ENCODE data around the gene ZNF577.
A peak's percentile ranks its signal among the peaks of the same experiment; 100 is the strongest.
"Not testable (repeated sequence)": the region's sequence is repeated elsewhere in the genome, so short reads cannot be mapped to it uniquely, and the experiment has no call there.

Gene ZNF577

DNA sequence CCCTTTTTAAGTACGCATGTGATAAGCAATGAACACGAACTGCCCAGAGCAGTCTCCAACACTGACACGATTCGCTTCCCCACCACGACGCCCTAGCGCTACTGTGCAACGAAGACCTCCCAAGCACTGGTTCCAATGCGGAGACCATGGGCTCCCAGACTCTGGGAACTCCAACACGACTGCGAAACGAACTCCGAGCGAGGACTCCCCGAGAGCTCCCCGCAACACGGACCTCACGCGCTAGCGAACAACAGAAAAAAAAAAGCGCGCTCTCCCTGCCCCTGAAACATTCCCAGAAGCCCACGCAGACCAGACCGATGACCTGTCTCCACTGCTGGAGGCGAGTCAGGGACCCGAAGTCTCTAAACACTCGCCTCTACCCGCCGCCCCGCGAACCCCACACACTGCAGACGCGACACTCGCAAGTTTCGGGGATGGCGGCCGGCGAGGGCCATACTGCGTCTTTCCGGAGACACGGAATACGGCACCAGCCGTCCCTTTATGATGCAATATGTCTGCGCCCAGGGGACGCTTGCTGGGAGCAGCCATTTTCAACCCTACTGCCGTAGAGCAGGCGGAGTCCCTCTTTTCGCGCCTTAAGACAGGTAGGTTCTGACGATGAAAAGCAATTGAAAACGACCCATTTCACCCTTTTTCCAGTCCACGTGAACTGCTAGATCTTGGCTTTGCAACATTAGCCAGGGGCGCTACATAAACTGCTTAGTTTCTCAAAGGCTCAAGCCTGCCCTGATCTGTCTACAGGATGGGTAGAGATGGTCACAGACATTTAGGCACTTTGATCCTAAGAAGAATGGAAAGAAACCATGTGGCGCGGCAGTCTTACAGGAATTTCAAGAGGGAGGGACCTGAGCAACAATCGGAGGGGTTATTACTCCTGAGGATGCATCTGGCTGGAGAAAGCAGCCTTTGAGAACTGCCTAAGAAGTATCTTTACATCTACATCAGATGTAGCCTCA, at the start of gene ZNF577:
ZNF577 (minus strand) TSS at position 430 of the 977 bp plus-strand sequence. CDS start 7,569 bp downstream, outside the sequence.
- peak; percentile 64 for DNase-seq (ENCODE audit: low read depth)

DNA sequence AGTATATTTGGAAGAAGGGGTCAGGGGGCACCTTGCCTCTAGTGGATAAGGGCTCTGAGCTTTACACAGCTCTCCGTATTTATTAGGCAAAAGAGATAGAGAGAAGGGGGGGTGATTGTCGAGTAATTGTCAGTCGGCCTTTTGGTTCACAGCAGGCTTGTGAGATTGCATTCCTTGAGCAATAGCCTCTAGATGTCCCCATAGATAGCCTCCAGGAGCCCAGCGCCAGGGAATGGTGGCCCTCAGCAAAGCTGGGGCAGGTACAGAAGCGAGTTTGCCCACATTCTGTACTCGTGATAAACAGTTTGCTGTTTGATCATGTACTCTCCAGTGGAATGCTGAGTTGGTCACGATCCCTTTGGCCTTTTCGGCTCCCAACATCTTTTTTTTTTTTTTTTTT, 44.2 kb upstream of the ZNF577 start:
- no peak for DNase-seq (ENCODE audit: low read depth)

DNA sequence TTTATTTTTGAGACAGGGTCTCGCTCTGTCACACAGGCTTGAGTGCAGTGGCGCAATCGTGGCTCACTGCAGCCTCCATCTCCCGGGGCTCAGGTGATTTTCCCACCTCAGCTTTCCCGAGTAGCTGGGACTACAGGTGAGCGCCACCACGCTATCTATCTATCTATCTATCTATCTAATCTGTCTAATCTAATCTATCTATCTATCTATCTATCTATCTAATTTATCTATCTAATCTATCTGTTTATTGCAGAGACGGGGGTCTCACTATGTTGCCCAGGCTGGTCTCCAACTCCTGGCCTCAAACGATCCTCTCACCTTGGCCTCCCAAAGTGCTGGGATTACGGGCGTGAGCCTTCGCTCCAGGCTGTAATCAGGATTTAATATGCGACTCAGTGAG, 40.1 kb upstream of the ZNF577 start:
- DNase-seq (ENCODE audit: low read depth), result no peak

DNA sequence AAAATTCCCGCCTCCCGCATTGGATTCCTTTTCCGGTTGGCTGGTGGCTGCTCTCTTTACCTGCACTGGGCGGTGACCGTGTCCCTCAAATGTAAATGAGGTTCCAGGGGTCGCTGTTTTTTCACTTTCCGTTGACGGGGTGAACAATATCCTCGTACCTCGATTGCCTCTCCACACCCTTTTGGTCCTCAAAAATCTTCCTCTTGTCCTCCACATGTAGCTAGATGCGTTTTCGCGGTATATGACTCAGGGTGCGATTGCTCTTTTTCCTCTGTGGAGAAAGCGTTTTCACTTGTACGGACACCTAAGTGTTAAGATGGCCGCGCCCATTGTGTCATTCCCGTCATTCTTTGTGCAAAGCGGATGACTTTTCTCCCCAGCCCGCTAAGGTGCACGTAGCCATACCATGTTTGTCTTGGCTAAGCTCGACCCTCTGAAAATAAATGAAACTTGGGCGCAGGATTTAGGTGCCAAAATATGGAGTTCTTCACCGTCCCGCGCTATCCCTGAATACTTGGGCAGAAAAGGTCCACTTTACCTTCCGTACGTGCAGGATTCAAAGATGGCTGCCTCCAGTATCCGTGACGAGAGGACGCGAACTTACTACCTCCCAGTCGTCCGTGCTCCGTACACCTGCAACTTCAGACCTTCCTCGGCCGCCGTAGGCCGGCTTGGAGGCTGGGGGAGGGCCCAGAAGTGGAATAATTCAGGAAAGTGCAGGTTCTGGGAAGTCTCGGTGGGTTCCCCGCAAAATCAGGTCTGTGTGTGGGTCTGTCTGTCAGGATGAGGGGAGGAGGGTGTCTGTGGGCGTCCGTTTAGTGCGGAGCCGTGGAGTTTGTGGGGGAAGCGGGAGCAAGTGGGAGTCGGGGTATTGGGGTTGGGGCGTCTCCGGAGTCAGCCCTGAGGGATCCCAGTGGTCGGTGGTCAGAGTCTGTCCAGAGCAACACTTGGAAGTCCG, 39.3 kb upstream of the ZNF577 start, which contains the start of gene ZNF613:
ZNF613 (plus strand) TSS at position 689 of the 958 bp plus-strand sequence. CDS start 8,749 bp downstream, outside the sequence.
- DNase-seq (ENCODE audit: low read depth), result peak; percentile 92

DNA sequence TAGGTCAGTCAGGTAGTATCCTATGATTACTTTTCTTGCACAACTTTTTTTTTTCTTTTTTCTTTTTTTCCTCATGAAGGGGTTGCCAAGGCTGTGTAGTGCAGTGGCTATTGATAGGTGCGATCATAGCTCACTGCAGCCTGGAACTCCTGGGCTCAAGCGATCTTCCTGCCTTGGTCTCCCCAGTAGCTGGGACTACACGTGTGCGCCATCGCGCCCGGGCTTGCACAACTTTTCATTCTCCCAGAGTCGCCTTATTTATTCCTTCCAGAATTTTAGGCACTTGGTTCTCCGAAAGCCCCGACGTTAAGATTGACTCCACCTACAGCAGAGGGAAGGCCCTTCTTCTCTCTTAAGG, 38.7 kb upstream of the ZNF577 start:
- DNase-seq (ENCODE audit: low read depth), result no peak

DNA sequence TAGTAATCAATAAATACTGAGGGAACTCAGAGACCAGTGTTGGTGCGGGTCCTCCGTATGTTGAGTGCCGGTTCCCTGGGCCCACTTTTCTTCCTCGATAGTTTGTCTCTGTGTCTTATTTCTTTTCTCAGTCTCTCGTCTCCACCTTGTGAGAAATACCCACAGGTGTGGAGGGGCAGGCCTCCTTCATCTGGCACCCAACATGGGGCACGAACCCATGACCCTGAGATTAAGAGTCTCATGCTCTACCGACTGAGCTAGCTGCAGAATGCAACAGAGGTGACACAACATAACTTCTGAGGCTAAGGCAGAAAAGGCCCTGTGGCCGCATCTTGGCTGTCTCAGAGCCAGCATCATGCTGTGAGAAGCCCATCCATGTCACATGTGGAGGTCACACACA, 34.2 kb upstream of the ZNF577 start:
- no peak for DNase-seq (ENCODE audit: low read depth)

DNA sequence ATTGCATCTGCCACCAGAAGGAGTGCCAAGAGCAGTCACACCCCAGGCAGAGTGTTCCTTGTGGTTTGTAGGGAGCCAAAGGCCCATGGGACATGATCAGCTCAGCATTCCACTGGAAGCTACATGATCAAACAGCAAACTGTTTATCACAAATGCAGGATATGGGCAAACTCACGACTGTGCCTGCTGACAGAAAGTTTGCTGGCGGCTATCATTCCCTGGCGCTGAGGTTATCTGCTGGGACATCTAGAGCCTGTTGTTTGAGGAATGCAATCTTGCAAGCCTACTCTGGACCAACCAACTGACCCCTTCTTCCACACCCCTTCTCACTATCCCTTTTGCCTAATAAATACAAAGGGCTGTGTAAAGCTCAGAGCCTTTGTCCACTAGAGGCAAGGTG, 31.9 kb upstream of the ZNF577 start:
- DNase-seq (ENCODE audit: low read depth), result no peak

DNA sequence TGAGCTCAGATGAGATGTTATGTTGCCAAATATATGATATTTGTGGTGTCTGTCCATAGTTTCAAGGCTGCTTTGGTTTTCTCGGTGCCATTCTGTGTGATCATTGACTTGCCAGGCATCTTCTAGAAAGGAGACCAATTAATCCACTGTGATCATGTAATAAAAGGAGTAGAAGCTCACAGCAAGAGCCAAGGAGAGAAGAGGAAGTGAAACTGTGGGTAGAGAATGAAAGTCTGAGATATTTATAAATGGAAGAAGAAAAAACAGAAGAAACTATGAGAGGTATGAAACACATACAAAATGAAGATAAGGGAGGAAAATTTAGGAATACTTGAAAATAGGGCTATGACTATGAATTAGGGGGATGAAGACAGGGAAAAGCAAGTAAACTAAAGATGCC, 28.4 kb upstream of the ZNF577 start:
- DNase-seq (ENCODE audit: low read depth), result no peak

DNA sequence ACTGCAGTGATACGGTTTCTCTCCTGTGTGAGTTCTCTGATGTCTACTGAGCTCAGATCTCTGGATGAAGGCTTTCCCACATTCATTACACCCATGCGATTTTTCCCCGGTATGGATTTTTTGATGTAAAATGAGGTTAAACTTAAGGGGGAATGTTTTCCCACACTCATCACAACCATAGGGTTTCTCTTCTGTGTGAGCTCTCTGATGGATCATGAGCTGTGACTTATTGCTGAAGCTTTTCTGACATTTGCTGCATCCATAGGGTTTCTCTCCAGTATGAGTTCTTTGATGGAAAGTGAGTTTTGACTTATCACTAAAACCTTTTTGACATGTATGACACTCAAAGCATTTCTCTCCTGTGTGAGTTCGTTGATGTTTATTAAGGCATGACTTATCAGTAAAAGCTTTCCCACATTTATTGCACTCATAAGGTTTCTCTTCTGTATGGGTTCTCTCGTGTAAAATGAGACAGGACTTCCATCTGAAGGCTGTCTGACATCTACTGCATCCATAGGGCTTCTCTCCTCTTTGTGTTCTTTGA, 27.6 kb upstream of the ZNF577 start:
- no peak for DNase-seq (ENCODE audit: low read depth)

DNA sequence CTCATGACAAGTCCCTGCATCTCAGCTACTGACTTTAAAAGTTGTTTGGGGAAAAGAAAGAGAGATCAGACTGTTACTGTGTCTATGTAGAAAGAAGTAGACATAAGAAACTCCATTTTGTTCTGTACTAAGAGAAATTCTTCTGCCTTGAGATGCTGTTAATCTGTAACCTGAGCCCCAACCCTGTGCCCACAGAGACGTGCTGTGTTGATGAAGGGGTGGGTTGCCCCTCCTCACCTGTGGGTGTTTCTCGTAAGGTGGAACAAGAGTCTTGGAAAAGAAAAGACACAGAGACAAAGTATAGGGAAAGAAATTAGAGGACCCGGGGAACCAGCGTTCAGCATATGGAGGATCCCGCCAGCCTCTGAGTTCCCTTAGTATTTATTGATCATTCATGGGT, 20.2 kb upstream of the ZNF577 start:
- not testable (repeated sequence) for DNase-seq (ENCODE audit: low read depth)

DNA sequence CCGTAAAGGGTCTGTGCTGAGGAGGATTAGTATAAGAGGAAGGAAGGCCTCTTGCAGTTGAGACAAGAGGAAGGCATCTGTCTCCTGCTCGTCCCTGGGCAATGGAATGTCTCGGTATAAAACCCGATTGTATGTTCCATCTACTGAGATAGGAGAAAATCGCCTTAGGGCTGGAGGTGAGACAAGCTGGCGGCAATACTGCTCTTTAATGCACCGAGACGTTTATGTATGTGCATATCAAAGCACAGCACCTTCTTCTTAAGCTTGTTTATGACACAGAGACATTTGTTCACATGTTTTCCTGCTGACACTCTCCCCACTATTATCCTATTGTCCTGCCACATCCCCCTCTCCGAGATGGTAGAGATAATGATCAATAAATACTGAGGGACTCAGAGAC, 18.4 kb upstream of the ZNF577 start:
- not testable (repeated sequence) for DNase-seq (ENCODE audit: low read depth)

DNA sequence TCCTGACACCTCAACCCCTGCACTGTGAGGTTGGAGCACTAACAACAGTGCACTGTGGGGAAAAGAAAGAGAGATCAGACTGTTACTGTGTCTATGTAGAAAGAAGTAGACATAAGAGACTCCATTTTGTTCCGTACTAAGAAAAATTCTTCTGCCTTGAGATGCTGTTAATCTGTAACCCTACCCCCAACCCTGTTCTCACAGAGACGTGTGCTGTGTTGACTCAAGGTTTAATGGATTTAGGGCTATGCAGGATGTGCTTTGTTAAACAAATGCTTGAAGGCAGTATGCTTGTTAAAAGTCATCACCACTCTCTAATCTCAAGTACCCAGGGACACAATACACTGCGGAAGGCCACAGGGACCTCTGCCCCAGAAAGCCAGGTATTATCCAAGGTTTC, 17.9 kb upstream of the ZNF577 start:
- not testable (repeated sequence) for DNase-seq (ENCODE audit: low read depth)

DNA sequence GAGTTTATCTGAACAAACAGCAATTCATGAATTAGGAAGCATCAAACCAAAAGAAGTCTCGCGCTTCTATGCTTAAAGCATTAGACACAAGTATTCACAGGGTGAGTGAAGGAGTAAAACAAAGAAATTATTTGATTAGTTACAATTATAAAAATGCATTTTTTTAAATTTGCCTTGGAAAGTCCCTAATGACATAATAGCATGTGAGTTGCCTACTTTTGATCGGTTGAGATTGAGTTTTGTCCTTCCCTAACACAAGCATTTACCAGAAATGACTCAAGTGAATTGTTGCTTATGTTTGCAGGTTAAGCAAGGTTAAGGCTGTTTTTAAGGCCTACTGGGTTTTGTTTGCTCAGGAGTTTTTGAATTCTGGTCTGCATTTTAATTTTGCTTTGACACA, 17.5 kb upstream of the ZNF577 start:
- no peak for DNase-seq (ENCODE audit: low read depth)

DNA sequence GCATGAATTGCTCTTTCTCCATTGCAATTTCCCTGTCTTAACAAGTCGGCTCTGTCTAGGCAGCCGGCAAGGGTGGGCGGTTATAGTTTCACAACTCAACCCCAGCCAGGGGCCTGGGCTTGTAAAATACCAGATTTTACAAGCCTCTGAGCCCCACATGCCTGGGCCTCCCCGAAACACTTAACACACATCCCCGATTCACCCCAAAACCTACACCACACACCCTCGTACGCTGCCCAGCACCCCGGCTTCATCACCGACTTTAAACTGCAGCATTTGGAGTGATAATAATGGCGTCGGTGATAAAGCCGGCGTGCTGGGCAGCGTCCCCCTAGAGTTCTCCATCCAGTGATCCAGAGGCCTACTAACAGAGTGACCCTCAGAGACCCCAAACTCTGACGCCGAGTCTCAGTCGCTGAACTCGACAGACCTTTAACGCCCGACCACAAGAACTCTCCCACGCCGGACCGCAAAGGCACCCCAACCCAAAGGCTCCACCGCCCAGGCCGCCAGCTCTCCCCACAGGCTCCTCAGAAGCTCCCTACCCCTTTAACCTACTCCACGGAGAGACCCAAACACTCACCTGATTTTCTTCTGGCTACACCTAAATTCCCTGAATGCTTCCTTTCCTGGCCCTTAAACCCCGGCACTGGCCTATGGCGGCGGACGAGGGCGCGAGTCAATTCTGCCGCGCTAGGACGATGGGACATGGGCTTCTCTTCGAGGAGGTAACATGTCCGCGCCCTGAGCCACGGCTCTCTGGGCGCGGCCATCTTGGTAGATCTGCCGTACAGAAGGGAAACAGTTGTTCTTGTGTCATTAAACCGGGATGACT, 16.8 kb upstream of the ZNF577 start, which contains the start of gene ZNF649:
ZNF649 (minus strand) TSS at position 687 of the 835 bp plus-strand sequence. CDS start 4,910 bp downstream, outside the sequence.
- peak; percentile 25 for DNase-seq (ENCODE audit: low read depth)

DNA sequence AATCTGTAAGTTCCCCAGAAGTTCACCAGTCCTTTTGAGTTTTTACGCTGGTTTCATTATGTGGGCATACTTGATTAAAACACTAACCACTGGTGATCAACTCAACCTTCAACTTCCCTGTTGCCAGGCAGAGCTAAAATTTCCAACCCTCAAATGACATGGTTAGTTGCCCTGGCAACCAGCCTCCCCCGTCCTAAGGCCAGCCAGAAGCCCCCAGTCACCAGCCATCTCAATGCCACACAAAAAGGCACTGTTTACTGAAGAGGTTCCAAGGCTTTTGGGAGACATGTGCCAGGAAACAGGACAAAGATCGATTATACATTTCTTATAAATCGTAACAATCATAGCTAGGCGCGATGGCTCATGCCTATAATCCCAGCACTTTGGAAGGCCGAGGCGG, 15.4 kb upstream of the ZNF577 start:
- no peak for DNase-seq (ENCODE audit: low read depth)

DNA sequence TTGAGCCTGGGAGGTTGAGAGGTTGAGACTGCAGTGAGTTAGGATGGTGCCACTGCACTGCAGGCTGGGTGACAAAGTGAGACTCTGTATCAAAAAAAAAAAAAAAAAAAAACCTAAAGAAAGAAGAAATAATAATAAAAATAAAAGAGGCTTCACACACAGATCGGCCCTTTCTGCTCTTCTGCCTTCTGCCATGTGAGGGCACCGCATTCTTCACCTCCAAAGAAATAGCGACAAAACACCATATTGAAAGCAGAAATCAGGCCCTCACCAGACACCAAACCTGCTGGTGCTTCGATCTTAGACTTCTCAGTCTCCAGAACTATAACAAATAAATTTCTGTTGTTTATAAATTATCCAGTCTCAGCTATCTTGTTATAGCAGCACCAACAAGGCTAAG, 14.1 kb upstream of the ZNF577 start:
- no peak for DNase-seq (ENCODE audit: low read depth)

DNA sequence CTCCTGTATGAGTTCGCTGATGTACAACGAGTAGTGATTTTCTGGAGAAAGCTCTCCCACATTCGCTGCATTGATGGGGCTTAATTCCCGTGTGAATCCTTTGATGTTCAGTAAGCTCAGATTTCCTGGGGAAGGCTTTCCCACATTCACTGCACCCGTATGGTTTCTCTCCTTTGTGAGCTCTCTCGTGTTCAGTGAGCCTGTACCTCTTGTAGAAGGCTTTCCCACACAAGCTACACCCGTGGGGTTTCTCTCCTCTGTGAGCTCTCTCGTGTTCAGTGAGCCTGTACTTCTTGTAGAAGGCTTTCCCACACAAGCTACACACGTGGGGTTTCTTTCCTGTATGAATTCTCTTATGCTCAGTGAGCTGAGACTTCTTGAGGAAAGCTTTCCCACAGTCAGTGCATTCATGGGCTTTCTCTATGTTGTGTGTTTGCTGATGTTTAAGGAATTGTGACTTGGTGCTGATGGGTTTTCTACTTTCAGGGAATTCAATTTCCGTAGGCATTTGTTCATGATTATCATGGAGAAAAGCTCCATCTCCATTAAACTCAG, 3.5 kb upstream of the ZNF577 start:
- DNase-seq (ENCODE audit: low read depth), result no peak

DNA sequence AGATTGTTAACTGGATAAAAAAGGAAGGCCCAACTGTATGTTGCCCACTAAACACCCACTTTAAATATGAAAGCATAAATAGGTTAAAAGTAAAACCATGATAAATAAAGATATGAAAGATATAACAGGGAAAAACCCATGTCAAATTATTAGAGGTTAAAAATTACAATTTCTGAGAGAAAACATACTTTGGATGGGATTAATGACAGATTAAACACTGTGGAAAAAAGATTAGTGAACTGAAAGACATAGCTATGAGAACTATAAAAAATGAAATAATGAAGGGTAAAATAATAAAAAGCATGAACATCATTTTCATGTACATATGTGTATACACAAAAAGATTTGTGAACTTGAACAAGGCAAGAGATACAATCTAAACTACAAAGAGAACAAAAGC, 2.2 kb upstream of the ZNF577 start:
- DNase-seq (ENCODE audit: low read depth), result no peak

DNA sequence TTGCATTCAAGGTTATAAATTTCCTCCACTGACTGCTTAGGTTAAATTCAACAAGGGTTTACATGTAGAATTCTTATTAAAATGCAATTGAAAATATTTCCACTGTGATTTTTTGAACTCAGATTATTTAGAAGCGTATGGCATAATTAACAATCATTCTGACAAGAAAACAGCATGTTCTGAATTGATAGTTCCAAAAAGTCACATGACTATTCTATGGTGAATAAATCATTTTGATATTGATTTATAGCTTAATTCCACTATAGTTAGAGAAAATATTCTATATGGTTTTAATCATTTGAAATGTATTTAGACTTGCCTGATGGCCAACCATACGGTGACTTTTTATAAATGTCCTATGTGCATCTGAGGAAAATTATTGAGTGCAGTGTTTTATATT, 3.0 kb downstream of the ZNF577 start:
- DNase-seq (ENCODE audit: low read depth), result no peak

DNA sequence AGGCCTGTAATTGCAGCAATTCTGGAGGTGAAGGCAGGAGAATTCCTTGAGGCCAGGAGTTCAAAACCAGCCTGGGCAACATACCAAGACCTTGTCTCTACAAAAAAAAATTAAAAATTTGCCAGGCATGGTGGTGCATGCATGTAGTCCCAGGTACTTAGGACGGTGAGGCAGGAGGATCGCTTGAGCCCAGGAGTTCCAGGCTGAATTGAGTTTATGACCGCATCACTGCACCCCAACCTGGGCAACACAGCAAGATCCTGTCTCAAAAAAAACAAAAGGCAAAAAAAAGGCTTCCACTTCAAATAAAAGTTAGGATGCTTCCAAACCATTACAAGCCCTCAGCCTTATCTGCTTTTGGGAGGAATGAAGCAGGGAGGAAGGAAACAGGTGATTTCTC, 5.2 kb downstream of the ZNF577 start:
- DNase-seq (ENCODE audit: low read depth), result no peak

DNA sequence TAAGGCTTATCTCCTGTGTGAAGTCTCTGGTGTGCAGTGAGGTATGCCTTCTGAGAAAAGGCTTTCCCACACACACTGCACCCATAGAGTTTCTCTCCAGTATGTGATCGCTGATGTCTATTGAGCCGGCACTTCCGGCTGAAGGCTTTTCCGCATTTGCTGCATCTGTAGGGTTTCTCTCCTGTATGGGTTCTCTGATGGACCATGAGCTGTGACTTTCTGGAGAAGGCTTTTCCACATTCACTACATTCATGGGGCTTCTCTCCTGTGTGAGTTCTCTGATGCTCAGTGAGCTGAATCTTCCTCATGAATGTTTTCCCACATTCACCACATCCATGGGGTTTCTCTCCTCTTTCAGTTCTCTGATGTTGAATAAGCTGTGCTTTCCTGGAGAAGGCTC, 14.7 kb downstream of the ZNF577 start:
- DNase-seq (ENCODE audit: low read depth), result no peak

All from HS-5 (cell line).